ENCODE measurements around the gene NTM. TPM values are rescaled to one million over a fixed set of nuclear protein-coding genes. Genes with fewer than 3 reads are reported as not detected.

NTM gene
- total RNA-seq, 2 donors from 2014 or later: 1.7 to 3.6 TPM

DNA sequence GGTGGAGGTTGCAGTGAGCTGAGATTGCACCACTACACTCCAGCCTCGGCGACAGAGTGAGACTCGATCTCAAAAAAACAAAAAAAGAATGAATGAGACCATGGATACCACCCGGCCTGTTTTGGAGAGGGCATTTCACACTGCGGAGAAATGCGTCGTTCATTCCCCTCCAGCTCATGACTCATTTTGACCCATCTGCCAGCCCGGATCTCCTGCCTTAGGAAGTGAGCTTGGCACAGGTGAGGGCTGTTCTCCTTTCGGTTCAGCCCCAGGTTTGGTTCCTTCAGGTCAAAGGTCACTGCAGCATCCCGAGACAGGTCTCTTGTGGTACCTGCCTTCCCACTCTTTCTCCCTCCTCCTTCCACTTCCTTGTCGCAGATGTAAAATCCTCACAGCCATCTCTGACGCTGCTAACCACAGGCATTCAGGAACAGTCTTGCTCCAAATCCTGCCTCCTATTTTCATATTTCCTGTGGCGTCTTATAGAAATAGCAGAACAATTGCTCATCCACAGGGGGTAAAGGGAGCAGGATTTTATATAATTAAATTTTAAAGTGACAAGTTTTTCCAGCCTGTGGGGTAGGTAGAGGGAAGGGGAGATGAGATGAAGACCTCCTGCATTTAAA is 517.9 kb downstream of the NTM start:
- H3K4me1 Mint-ChIP-seq: no peaks in the 10 kb centered on the region
- 88 to 97% methylated on average over 6 to 13 of the region's 13 CpGs for WGBS, 2 experiments (ENCODE audit: insufficient coverage in 1 of 2, insufficient read length in 1 of 2)

DNA sequence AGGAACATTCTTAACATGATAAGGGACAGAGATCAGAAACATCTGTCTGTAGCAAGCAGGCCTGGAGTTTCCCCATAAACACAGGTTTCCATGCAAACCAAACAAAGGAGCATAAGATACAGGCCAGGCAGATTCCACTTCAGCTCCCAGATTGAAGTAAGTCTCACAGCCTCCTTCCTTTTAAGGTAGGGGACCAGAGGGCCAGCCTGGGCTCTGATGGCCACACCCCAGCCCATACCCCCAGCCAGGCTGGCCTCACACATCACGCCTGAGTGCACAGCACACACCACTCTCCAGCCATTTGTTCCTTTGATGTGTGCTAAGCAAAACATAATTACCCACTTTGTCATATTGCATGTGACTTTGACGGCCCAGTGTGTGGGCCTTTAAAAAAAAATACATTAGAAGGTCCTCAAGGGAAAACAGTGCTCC is 518.7 kb downstream of the NTM start:
- 63 to 75% methylated on average over 1 to 2 of the region's 2 CpGs for WGBS, 2 experiments (ENCODE audit: insufficient coverage in 1 of 2, insufficient read length in 1 of 2)
- H3K27ac Mint-ChIP-seq: no peak overlapping the region
- H3K4me1 Mint-ChIP-seq: no peaks in the 10 kb centered on the region
- DNase-seq: peak; percentile 57
- H3K27ac ChIP-seq (ENCODE audit: low read depth, low read length): no peak overlapping the region
- no peaks in the 10 kb centered on the region for H3K36me3 ChIP-seq (ENCODE audit: control insufficient read depth, insufficient read depth, low read length)
- H3K27me3 ChIP-seq (ENCODE audit: control insufficient read depth, insufficient read depth, low read length, poor library complexity, severe bottlenecking): peaks cover 24% of the 10 kb centered on the region
- no peak overlapping the region for H3K9ac ChIP-seq (ENCODE audit: extremely low read depth, low read length, poor library complexity, severe bottlenecking)
- no peaks in the 10 kb centered on the region for H3K36me3 Mint-ChIP-seq (ENCODE audit: low read depth)
- H3K9me3 Mint-ChIP-seq: no peaks in the 10 kb centered on the region
- TF ChIP-seq, protein P1, sequence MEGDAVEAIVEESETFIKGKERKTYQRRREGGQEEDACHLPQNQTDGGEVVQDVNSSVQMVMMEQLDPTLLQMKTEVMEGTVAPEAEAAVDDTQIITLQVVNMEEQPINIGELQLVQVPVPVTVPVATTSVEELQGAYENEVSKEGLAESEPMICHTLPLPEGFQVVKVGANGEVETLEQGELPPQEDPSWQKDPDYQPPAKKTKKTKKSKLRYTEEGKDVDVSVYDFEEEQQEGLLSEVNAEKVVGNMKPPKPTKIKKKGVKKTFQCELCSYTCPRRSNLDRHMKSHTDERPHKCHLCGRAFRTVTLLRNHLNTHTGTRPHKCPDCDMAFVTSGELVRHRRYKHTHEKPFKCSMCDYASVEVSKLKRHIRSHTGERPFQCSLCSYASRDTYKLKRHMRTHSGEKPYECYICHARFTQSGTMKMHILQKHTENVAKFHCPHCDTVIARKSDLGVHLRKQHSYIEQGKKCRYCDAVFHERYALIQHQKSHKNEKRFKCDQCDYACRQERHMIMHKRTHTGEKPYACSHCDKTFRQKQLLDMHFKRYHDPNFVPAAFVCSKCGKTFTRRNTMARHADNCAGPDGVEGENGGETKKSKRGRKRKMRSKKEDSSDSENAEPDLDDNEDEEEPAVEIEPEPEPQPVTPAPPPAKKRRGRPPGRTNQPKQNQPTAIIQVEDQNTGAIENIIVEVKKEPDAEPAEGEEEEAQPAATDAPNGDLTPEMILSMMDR (conservative IDR thresholded peaks at IDR 0.05): no peak
- no peak overlapping the region for H3K4me3 Mint-ChIP-seq
- peaks cover 3% of the 10 kb centered on the region for H3K4me1 ChIP-seq (ENCODE audit: control insufficient read depth, insufficient read depth, low read length)
- peaks cover 25% of the 10 kb centered on the region for H3K27me3 Mint-ChIP-seq (ENCODE audit: insufficient read depth)
- no peaks in the 10 kb centered on the region for H3K9me3 ChIP-seq (ENCODE audit: control insufficient read depth, low read length)
- H3K4me3 ChIP-seq (ENCODE audit: low read length): no peak overlapping the region

More for the DNA sequence above, 517.9 kb downstream of the NTM start:
- TF ChIP-seq, protein P1 (conservative IDR thresholded peaks at IDR 0.05): no peak
- no peaks in the 10 kb centered on the region for H3K9me3 Mint-ChIP-seq
- Histone ChIP-seq H3K36me3 (ENCODE audit: control insufficient read depth, insufficient read depth, low read length) (no peaks in the 10 kb centered on the region), H3K9me3 (ENCODE audit: control insufficient read depth, low read length) (no peaks in the 10 kb centered on the region), H3K27ac (ENCODE audit: low read depth, low read length) (no peak overlapping the region), H3K4me1 (ENCODE audit: control insufficient read depth, insufficient read depth, low read length) (peaks cover 3% of the 10 kb centered on the region), H3K27me3 (ENCODE audit: control insufficient read depth, insufficient read depth, low read length, poor library complexity, severe bottlenecking) (peaks cover 24% of the 10 kb centered on the region), H3K4me3 (ENCODE audit: low read length) (no peak overlapping the region), H3K9ac (ENCODE audit: extremely low read depth, low read length, poor library complexity, severe bottlenecking) (no peak overlapping the region)
- no peak for DNase-seq
- no peaks in the 10 kb centered on the region for H3K36me3 Mint-ChIP-seq (ENCODE audit: low read depth)
- H3K27ac Mint-ChIP-seq: no peak overlapping the region
- no peak overlapping the region for H3K4me3 Mint-ChIP-seq
- peaks cover 29% of the 10 kb centered on the region for H3K27me3 Mint-ChIP-seq (ENCODE audit: insufficient read depth)

DNA sequence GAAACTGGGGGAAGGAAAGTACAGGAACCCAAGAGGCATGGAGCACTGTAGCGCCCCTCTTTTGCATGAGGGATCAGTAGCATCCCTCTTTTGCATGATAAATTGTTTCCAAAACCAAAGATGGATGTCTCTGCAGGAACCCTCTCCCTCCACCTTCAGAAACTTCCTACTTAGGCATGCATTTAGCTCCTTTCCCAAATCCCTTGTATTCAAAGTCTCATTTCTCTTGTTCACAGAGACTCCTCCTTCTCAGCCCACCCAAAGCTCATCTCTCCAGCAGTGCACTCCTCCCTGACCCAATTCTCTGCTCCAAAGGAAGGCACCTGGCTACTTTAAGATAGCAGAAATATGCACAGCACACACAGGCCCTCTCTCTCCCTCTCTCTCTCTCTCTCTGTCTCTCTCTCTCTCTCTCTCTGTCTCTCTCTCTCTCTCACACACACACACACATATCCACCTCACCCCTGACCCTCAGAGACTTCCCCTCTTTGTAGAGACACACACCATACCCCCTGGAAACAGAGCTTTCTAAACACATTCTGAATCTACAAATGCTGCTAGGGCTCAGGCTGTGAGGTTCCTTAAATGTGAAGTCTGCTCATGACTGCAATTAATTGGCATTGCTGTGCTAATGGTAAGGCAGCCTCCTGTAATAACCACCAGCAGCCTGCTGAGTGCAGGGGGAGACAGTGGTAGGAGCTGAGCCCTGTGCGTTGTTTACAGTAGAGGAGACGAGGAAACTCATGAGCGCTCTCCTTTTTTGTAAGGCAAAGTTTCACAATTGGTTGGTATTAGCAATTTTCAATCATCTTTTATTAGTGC is 519.6 kb downstream of the NTM start:
- Histone ChIP-seq H3K4me1 (ENCODE audit: control insufficient read depth, insufficient read depth, low read length) (peaks cover 3% of the 10 kb centered on the region), H3K27me3 (ENCODE audit: control insufficient read depth, insufficient read depth, low read length, poor library complexity, severe bottlenecking) (peaks cover 16% of the 10 kb centered on the region), H3K9ac (ENCODE audit: extremely low read depth, low read length, poor library complexity, severe bottlenecking) (no peak overlapping the region), H3K9me3 (ENCODE audit: control insufficient read depth, low read length) (no peaks in the 10 kb centered on the region), H3K4me3 (ENCODE audit: low read length) (no peak overlapping the region), H3K27ac (ENCODE audit: low read depth, low read length) (no peak overlapping the region), H3K36me3 (ENCODE audit: control insufficient read depth, insufficient read depth, low read length) (no peaks in the 10 kb centered on the region)
- Mint-ChIP-seq H3K9me3 (no peaks in the 10 kb centered on the region), H3K27ac (no peak overlapping the region), H3K36me3 (ENCODE audit: low read depth) (no peaks in the 10 kb centered on the region), H3K4me3 (no peak overlapping the region), H3K27me3 (ENCODE audit: insufficient read depth) (peaks cover 18% of the 10 kb centered on the region), H3K4me1 (no peaks in the 10 kb centered on the region)
- 42 to 48% methylated on average over 4 of the region's 4 CpGs for WGBS, 2 experiments (ENCODE audit: insufficient coverage in 1 of 2, insufficient read length in 1 of 2)
- DNase-seq: peak; percentile 67
- TF ChIP-seq, protein P1 (conservative IDR thresholded peaks at IDR 0.05): peak; percentile 56
